ENCODE data around the gene SNRNP70. TPM values are rescaled to one million over a fixed set of nuclear protein-coding genes. Genes with fewer than 3 reads are reported as not detected.

The SNRNP70 gene
- total RNA-seq, 6 experiments from 2014 or later, result 80.8 to 187 (median 123) TPM

- intact Hi-C loops (cut with DNase I), result no loop called here
- H3K4me3 ChIP-seq, result peak overlapping the region in 1 of 3 donors; percentile 24
- WGBS (ENCODE audit: insufficient coverage, low coverage, low lambda C conversion rate, missing lambda C conversion rate), result 60% methylated on average over 15 of the region's 15 CpGs
Measured at GRCh38 chr19:49128545-49129237, 43.4 kb downstream of the SNRNP70 start.

GRCh38 chr19:49129238-49129583 lies 44.0 kb downstream of the SNRNP70 start:
- Histone ChIP-seq H3K27me3 (no peaks in the 10 kb centered on the region), H3K27ac (no peak overlapping the region), H3K4me1 (peaks cover 0 to 10% (median 0%) of the 10 kb centered on the region in 4 donors), H3K4me3 (no peak overlapping the region), H3K36me3 (no peaks in the 10 kb centered on the region), H3K9me3 (no peaks in the 10 kb centered on the region)
- ATAC-seq, result no peak
- intact Hi-C loops (cut with DNase I), result no loop called here
- 65% methylated on average over 15 of the region's 16 CpGs for WGBS (ENCODE audit: insufficient coverage, low coverage, low lambda C conversion rate, missing lambda C conversion rate)
- DNase-seq, result no peak
- TF ChIP-seq POLR2A (IDR thresholded peaks at IDR 0.05) (no peak), CTCF (IDR thresholded peaks at IDR 0.05) (no peak)

More at GRCh38 chr19:49128545-49129237, 43.4 kb downstream of the SNRNP70 start:
- TF ChIP-seq CTCF (IDR thresholded peaks at IDR 0.05) (no peak), POLR2A (IDR thresholded peaks at IDR 0.05) (no peak)
- no peak overlapping the region for H3K27ac ChIP-seq
- DNase-seq (no peak), ATAC-seq (no peak)
- peaks cover 0 to 8% (median 0%) of the 10 kb centered on the region in 4 donors for H3K4me1 ChIP-seq
- H3K27me3 ChIP-seq, result no peaks in the 10 kb centered on the region
- no peaks in the 10 kb centered on the region for H3K36me3 ChIP-seq
- no peaks in the 10 kb centered on the region for H3K9me3 ChIP-seq

GRCh38 chr19:49130325-49130724 lies 45.1 kb downstream of the SNRNP70 start:
- Histone ChIP-seq H3K4me1 (peaks cover 0 to 10% (median 0%) of the 10 kb centered on the region in 4 donors), H3K36me3 (no peaks in the 10 kb centered on the region), H3K9me3 (no peaks in the 10 kb centered on the region), H3K4me3 (no peak overlapping the region), H3K27ac (no peak overlapping the region), H3K27me3 (no peaks in the 10 kb centered on the region)
- WGBS (ENCODE audit: insufficient coverage, low coverage, low lambda C conversion rate, missing lambda C conversion rate), result 84% methylated on average over 3 of the region's 24 CpGs
- ATAC-seq (no peak), DNase-seq (no peak)
- TF ChIP-seq POLR2A (IDR thresholded peaks at IDR 0.05) (no peak), CTCF (IDR thresholded peaks at IDR 0.05) (no peak)
- intact Hi-C loops (cut with DNase I), result no loop called here

GRCh38 chr19:49132974-49133609 lies 47.8 kb downstream of the SNRNP70 start:
- 28% methylated on average over 29 of the region's 49 CpGs for WGBS (ENCODE audit: insufficient coverage, low coverage, low lambda C conversion rate, missing lambda C conversion rate)
- DNase-seq (no peak), ATAC-seq (peak; percentile 7 to 37 (median 22))
- Histone ChIP-seq H3K4me3 (peak overlapping the region in 1 of 3 donors; percentile 26), H3K36me3 (no peaks in the 10 kb centered on the region), H3K27me3 (no peaks in the 10 kb centered on the region), H3K4me1 (peaks cover 0 to 10% (median 0%) of the 10 kb centered on the region in 4 donors), H3K9me3 (no peaks in the 10 kb centered on the region), H3K27ac (no peak overlapping the region)
- TF ChIP-seq POLR2A (IDR thresholded peaks at IDR 0.05) (no peak), CTCF (IDR thresholded peaks at IDR 0.05) (no peak)
- intact Hi-C loops (cut with DNase I), result no loop called here
